Endothelial cell of umbilical vein (primary cell): ENCODE measurements around the gene RAB21. TPM values are rescaled to one million over a fixed set of nuclear protein-coding genes. Genes with fewer than 3 reads are reported as not detected.

ENCODE experiments used
- BruUV-seq: library from RNA; stranded (reverse); fragments of 400-500 nt; replicated peaks from 2 replicates; lab custom pipeline; 2021; lab: Mats Ljungman, UMichigan
- CTCF ChIA-PET: fragments of 300-600, 350-600 bp; sonication (Branson Sonifier 250); formaldehyde crosslinking; loops from one replicate; lab custom pipeline; 2021; ENCODE audit warnings: antibody characterized with exemption, inconsistent platforms; lab: Charles Lee
- POLR2A ChIA-PET: fragments of 300-600, 350-600 bp; sonication (Branson Sonifier 250); formaldehyde crosslinking; loops from one replicate; lab custom pipeline; 2021; ENCODE audit warnings: antibody characterized with exemption, inconsistent platforms; lab: Charles Lee
- DNase-seq: peaks from one replicate; pipeline ENCODE4 v3.0.0-alpha.2; 2011; ENCODE audit warnings: low read depth, low spot score
- FAIRE-seq: peaks from 2 replicates; lab custom pipeline; 2011; peaks lifted over from hg19 to GRCh38; lab: Jason Lieb, UNC
- H2AFZ ChIP-seq: 2 replicates; pipeline ENCODE4 v1.6.0; 2012; ENCODE audit warnings: low read depth, low read length, control low read depth, inconsistent platforms
- H3K27ac ChIP-seq: 2 replicates; pipeline ENCODE4 v1.5.1; 2011; ENCODE audit warnings: low read depth, mild to moderate bottlenecking, control low read depth, low read length, moderate library complexity; ENCODE audit not compliant: insufficient read depth
- H3K27me3 ChIP-seq, 2 experiments: 2 replicates each; pipeline versions ENCODE4 v1.6.0 to v1.6.1; 2011; ENCODE audit warnings: low read length in 2 of 2, mixed read lengths in 1 of 2; ENCODE audit not compliant: control insufficient read depth in 2 of 2, insufficient read depth in 2 of 2
- H3K36me3 ChIP-seq, 2 experiments: 2 replicates in 1 of 2; 3 replicates in 1 of 2; pipeline ENCODE4 v1.5.1; 2011; ENCODE audit warnings: low read length in 2 of 2, mild to moderate bottlenecking in 1 of 2, moderate library complexity in 1 of 2; ENCODE audit not compliant: control insufficient read depth in 2 of 2, insufficient read depth in 2 of 2; ENCODE audit errors: extremely low read depth in 1 of 2
- H3K4me1 ChIP-seq: 3 replicates; pipeline ENCODE4 v1.5.1; 2011; ENCODE audit warnings: mild to moderate bottlenecking, low read length; ENCODE audit not compliant: control insufficient read depth, insufficient read depth; ENCODE audit errors: extremely low read depth
- H3K4me2 ChIP-seq: 2 replicates; pipeline ENCODE4 v1.6.1; 2011; ENCODE audit warnings: low read length, control low read depth, mixed read lengths; ENCODE audit not compliant: insufficient read depth
- H3K4me3 ChIP-seq, 3 experiments: fragments of 200-600 bp in 1 of 3; sonication (generic), shearing (Covaris generic) in 1 of 3; replicated peaks in 1 of 3; 2 replicates each; pipeline ENCODE4 v1.5.1; 2011 to 2016; ENCODE audit warnings: control low read depth in 3 of 3, low read length in 3 of 3, mild to moderate bottlenecking in 2 of 3, inconsistent platforms in 1 of 3, low read depth in 1 of 3, moderate library complexity in 1 of 3; ENCODE audit not compliant: insufficient read depth in 1 of 3
- H3K79me2 ChIP-seq: 2 replicates; pipeline ENCODE4 v1.6.0; 2012; ENCODE audit warnings: low read length, inconsistent platforms; ENCODE audit not compliant: control insufficient read depth, insufficient read depth
- H3K9ac ChIP-seq: replicated peaks from 2 replicates; pipeline ENCODE3; 2011; ENCODE audit warnings: low read length, control low read depth; ENCODE audit not compliant: insufficient read depth; ENCODE audit errors: extremely low read depth
- H3K9me1 ChIP-seq: replicated peaks from 3 replicates; pipeline ENCODE4 v1.6.0; 2011; ENCODE audit warnings: mild to moderate bottlenecking, low read length; ENCODE audit not compliant: control insufficient read depth, insufficient read depth; ENCODE audit errors: extremely low read depth
- H3K9me3 ChIP-seq: replicated peaks from 2 replicates; pipeline ENCODE4 v1.5.1; 2012; ENCODE audit warnings: low read length, inconsistent platforms; ENCODE audit not compliant: control insufficient read depth, insufficient read depth
- H4K20me1 ChIP-seq: replicated peaks from 2 replicates; pipeline ENCODE3; 2011; ENCODE audit warnings: mild to moderate bottlenecking, low read length; ENCODE audit not compliant: control insufficient read depth, insufficient read depth; ENCODE audit errors: extremely low read depth
- CTCF ChIP-seq, 2 donors: IDR thresholded peaks; 1 replicate in 1 of 2; 2 replicates in 1 of 2; pipeline ENCODE4 v1.5.1; 2011; ENCODE audit warnings: low read length in 2 of 2, mild to moderate bottlenecking in 2 of 2, moderate library complexity in 2 of 2, control low read depth in 1 of 2, inconsistent platforms in 1 of 2, low read depth in 1 of 2; ENCODE audit not compliant: insufficient read depth in 1 of 2; ENCODE audit errors: extremely low read depth in 1 of 2
- EZH2 ChIP-seq: IDR thresholded peaks from 2 replicates; pipeline ENCODE4 v1.6.1; 2012; ENCODE audit warnings: borderline replicate concordance, low read depth, mild to moderate bottlenecking, moderate library complexity, low read length, inconsistent platforms; ENCODE audit not compliant: severe bottlenecking
- FOS ChIP-seq: IDR thresholded peaks from 2 replicates; pipeline ENCODE4 v1.6.1; 2011; ENCODE audit warnings: mild to moderate bottlenecking, low read length, moderate library complexity, borderline replicate concordance; ENCODE audit not compliant: insufficient read depth
- GATA2 ChIP-seq: IDR thresholded peaks from 2 replicates; pipeline ENCODE4 v1.7.0; 2011; ENCODE audit warnings: low read depth, mild to moderate bottlenecking, moderate library complexity, mixed read lengths, low read length; ENCODE audit not compliant: insufficient read length, insufficient read depth
- JUN ChIP-seq: IDR thresholded peaks from 2 replicates; pipeline ENCODE4 v1.6.1; 2011; ENCODE audit warnings: borderline replicate concordance, low read depth; ENCODE audit not compliant: insufficient read length, insufficient read depth
- MAX ChIP-seq: IDR thresholded peaks from 2 replicates; pipeline ENCODE4 v1.6.1; 2011; ENCODE audit not compliant: insufficient read depth, insufficient read length
- MYC ChIP-seq: IDR thresholded peaks from one replicate; pipeline ENCODE4 v1.6.1; 2011; ENCODE audit warnings: mild to moderate bottlenecking, low read depth, low read length
- POLR2A ChIP-seq: IDR thresholded peaks from 2 replicates; pipeline ENCODE4 v1.6.1; 2012; ENCODE audit warnings: low read depth, mild to moderate bottlenecking, control low read depth, low read length
- POLR2AphosphoS5 ChIP-seq: IDR thresholded peaks from 2 replicates; pipeline ENCODE4 v1.6.1; 2012; ENCODE audit warnings: low read depth, mild to moderate bottlenecking, control low read depth, low read length, moderate library complexity; ENCODE audit not compliant: insufficient read depth
- dilution Hi-C: fragments of 300-500 bp; cut with MboI; formaldehyde crosslinking; loops from one replicate; pipeline ENCODE4 v1.15.0; 2019; ENCODE audit warnings: low sequenced_read_pairs; ENCODE audit not compliant: extremely low pct_ligation_motif_present
- intact Hi-C: fragments of 100-400 bp; cut with micrococcal nuclease; formaldehyde crosslinking; loops from one replicate; pipeline ENCODE4 v1.10.0; 2022
- polyA plus RNA-seq, 4 experiments: library from polyadenylated mRNA; depleted of rRNA in 3 of 4; stranded (reverse) in 3 of 4; unstranded in 1 of 4; fragments of >200 nt; gene quantifications; 2 replicates each; pipeline versions ENCODE4 v1.2.1 to v1.2.3, GENCODE V29; 2011 to 2012; ENCODE audit warnings: missing spikeins in 1 of 4
- total RNA-seq: library from RNA; stranded (reverse); gene quantifications from 2 replicates; pipeline ENCODE4 v1.2.3, GENCODE V29; 2021

Gene RAB21
- total and polyA plus RNA-seq, 2 donors (not counting 3 experiments of a cell fraction or from before 2014, with no cell fraction given) = 1.8 to 49.6 TPM

GRCh38 chr12:71792599-71792998 lies 37.9 kb downstream of the RAB21 start:
- POLR2A ChIA-PET = no interaction called here
- CTCF ChIA-PET = interaction anchor here (0.9 to 1.2 kb wide), 3 partner anchors 12 to 146 kb away, joined by 3 to 5 read pairs (median 4); partner anchors contain the start of gene TPH2
- Histone ChIP-seq H3K27ac (no peak overlapping the region), H4K20me1 (no peaks in the 10 kb centered on the region), H3K27me3 (no peaks in the 10 kb centered on the region), H2AFZ (no peak overlapping the region), H3K4me2 (no peak overlapping the region), H3K79me2 (no peaks in the 10 kb centered on the region), H3K36me3 (peaks cover 0 to 2% of the 10 kb centered on the region in 2 experiments), H3K9me1 (peaks cover 5% of the 10 kb centered on the region), H3K9ac (no peak overlapping the region), H3K4me3 (no peak overlapping the region), H3K9me3 (no peaks in the 10 kb centered on the region), H3K4me1 (peaks cover 10% of the 10 kb centered on the region)
- FAIRE-seq = no peak
- BruUV-seq = no TSS peak
- dilution Hi-C loops = no loop called here
- intact Hi-C loops = no loop called here
- TF ChIP-seq GATA2 = no peak
- no peak for TF ChIP-seq JUN
- no peak for TF ChIP-seq EZH2
- TF ChIP-seq FOS = no peak
- no peak for TF ChIP-seq MAX
- TF ChIP-seq CTCF (IDR thresholded peaks at IDR 0.05; ENCODE audit: extremely low read depth in 1 of 2, insufficient read depth in 1 of 2, low read depth in 1 of 2, low read length in 2 of 2) = no peak
- no peak for TF ChIP-seq MYC
- no peak for TF ChIP-seq POLR2AphosphoS5
- TF ChIP-seq POLR2A = no peak
- no peak for DNase-seq
